CD4-positive, alpha-beta T cell treated with Interleukin-15 for 1 hour (primary cell): ENCODE data around the gene CAMK4.
"Not testable (repeated sequence)": the region's sequence is repeated elsewhere in the genome, so short reads cannot be mapped to it uniquely, and the experiment has no call there.

Experiments used
- DNase-seq: peaks from one replicate; pipeline ENCODE4 v3.0.0-alpha.2; 2020

Gene CAMK4

DNA sequence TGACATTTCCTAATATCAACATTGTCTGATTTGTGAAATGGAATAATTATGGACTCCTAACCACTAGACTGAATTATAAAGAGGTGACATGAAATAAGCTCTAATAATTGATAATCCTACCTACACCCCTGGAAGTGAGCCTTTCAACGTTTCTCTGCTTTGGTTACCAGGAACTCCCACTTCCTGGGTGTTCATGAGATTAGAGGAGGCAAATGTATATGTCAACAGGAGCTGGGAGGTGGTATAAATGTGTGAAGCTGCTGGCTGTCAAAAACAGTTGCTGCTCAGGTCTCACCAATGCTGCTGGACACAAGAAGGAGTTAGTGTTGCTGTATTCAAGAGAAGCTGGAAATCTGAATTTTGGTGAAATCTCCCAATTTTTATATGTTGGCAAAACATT lies 96.8 kb downstream of the CAMK4 start:
- DNase-seq: no peak

DNA sequence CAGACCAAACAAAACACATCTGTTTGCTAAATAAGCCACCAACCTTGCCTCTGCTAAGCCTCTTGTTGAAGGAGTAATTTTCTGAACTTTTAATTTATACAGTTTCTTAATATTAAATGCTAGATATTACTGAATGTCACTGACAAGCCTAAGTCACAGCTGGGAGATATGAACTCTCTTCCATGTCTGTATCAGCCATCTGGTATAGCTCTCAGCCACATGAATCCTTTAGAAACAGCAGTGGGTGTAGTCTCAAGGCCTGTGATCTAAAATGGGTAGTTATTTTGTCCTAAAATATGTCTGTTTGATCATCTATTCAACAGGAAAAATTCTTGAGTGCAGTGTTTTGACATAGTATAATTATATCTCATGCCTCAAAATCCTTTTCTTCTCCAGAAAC lies 97.2 kb downstream of the CAMK4 start:
- DNase-seq: no peak

DNA sequence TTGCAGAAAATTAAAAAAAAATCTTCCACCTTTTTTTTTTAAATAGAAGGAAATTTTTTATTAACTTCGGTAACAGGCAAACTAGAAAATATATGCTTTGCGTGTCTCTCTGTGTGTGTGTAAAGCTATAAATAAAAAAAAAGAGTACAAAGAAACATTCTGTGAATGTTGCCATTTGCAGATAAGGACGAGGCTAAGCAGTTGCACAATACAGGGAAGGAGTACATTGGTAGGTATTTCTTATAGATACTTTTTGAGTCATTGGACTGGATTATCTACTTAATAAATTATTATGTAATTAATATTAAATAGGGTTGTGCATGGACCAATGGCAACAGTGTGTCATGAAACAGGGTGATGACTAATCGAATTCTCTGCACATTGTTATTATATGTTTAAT lies 102.4 kb downstream of the CAMK4 start:
- DNase-seq: no peak

DNA sequence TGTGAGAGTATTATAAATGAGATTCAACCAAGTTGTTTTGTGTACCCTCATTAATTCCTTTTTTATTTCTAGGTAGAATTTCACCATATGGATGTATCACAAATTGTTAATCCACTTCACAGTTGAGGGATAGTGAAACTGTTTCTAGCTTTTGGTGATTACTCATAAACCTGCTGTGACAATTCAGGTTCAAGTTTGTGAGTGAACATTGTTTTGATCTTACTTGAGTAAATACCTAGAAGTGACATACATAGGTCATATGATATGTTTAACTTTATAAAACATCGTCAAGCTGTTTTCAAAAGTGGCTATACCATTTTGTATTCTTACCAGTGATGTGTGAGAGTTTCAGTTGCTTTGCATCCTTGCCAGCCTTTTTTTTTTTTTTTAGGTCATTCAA lies 112.9 kb downstream of the CAMK4 start:
- no peak for DNase-seq

DNA sequence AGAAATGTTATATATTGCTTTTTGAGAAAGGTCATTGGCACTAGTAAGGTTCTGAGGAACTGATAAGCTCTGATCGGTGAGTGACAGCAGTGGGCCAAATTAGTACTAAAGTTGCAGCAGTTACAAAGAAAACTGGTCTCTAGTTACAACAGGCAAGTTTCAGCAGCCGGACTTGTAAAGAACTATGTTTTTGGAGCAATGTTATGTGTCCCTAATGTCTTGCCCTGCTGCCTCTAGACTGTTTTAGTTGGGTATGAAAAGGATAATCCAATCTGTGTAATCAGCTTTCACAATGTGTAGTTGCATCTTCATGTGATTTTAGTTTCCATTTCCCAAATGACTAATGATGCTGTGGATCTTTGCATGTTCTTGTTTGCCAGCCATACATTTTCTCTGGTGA lies 113.5 kb downstream of the CAMK4 start:
- no peak for DNase-seq

DNA sequence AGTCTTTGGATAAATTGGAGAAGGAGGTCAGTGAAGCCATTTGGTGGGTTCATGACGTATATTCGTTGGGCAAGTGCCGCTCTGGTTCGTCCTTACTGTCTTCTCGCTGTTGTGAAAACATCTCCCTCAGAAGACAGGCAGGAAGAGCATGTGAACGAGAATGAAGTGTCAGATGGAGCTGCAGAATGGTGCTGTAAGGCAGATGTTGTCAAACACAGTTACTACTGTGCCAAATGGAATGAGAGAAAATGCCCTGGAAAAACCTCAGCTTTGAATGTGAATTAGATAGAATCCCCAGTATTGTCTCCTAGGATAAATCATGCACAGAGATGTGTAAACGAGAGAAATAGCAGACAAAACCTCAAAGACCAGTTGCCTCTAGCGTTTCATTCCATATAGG lies 121.5 kb downstream of the CAMK4 start:
- no peak for DNase-seq

DNA sequence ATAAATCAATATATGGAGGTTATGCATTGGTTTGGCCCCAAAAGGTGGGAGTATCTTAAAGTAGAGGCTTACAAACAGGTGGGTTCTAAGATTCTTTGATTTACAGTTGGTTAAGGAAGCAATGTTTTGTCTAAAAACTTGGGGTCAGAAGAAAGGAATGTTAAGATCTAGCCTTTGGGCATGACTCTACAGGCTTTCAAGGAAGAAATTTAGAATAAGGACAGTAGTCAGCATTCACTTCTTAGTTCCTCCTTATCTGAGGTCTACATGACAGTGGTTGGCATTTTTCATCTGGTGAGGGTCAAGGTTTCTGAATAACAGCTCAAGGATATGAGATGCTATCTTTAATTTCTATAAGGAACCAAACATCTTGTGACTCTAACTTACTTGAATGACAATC lies 122.8 kb downstream of the CAMK4 start:
- no peak for DNase-seq

DNA sequence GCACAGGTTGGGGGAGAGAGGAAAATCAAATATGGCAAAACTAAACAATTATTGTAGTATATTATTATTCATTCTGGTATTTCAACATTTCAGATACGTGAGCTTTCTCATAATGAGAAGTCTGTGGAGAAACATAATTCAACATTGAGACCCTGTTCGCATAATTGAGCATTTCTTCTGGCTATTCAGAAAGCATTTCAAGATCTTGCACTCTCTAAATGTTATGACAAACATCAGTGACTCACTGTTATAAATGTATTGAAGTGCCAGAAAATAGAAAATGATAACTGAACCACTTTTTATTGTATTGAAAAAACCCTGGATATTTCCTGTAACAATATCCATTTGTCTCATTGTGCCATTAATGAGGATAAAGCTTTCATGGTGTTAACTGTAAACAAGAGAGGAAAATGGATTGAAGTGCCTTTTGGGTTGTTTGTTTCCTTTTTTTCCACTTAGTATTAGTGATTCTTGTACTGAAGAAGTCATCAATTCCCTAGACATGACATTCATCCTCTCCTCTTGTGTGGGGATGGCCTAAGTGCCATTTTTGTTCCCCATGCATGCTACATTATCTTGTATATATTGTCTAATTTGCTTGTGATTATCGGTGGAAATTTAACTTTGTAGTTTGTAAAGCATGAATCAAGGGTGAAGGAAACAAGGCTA lies 124.6 kb downstream of the CAMK4 start:
- DNase-seq: no peak

DNA sequence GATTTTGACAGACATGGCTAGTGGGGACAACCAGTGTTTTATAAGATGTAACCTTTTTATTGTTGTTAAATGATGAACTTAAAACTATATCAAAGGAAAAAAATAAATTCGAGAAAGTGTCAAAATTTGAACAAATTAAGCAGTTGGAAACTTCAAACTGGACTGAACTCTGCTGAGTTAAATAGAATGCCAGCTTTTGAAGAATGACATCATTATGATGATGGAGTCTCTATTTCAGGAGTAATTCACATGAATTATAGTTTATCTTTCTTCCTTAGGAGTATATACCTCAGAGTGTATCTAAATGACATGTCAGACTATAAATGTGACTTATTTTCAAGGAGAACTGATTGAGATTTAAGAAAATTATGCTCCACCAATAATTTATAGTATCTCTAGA lies 125.2 kb downstream of the CAMK4 start:
- DNase-seq: no peak

DNA sequence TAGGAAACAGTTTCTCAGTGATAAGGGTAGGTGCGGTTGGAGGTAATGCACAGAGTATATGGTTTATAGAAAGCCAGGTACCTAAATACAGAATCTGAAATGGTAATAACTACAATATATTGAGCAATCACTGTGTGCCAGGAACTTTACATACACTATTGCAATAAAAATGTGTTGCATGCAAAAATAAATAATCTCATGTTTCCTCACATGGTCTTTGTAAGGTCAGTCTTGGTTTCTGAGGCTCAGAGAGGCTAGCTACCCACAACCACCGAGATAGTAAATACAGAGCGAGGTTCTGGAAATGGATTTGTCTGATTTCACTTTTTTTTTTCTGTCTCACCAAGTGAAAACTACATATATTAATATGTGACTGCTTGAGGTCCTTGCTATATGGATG lies 128.9 kb downstream of the CAMK4 start:
- DNase-seq: no peak

DNA sequence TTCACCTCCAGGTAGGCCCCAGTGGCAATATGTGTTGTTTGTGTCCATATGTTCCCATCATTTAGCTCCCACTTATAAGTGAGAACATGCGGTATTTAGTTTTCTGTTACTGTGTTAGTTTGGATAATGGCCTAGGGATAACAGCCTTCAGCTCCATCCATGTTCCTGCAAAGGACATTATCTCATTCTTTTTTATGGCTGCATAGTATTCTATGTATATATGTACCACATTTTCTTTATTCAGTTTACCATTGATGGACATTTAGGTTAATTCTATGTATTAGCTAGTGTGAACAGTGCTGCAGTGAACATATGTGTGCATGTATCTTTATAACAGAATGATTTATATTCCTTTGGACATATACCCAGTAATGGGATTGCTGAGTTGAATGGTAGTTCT lies 134.5 kb downstream of the CAMK4 start:
- not testable (repeated sequence) for DNase-seq

DNA sequence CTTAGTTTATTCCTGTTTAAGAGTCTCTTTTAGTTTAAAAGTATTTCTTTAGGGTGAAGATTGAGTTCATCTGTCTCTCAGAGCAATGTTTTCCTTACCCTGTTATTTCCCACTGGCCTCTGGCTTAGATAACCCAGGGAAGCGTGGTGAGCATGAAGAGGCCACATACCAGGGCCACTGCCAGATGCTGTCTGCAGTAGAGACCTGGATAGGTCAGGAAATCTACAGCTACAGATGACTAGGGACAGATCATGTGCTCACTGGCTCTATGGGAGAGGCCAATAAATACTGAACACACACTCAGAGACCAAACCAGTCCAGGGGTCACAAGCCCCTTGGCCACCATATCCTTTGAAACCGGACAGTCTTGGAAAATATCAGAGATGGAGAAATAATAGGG lies 136.0 kb downstream of the CAMK4 start:
- DNase-seq: no peak

DNA sequence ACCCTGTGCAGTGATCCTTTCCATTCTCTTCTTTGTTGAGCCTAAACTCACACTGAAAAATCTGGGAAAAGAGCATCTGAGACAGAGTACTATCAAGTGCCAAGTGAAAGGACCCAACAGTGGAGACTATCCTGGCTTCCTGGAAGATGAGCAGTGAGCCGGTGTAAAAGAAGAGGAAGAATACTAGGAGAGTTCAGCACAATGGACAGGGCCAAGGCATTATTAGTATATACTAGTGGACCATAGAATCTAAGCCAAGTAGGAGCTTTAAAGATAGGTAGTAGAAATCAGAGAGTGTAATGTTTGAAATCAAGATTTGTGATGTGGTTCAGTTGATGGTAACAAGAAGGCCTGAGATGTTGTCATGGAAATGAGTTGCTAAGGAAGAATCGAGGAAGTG lies 140.8 kb downstream of the CAMK4 start:
- no peak for DNase-seq

DNA sequence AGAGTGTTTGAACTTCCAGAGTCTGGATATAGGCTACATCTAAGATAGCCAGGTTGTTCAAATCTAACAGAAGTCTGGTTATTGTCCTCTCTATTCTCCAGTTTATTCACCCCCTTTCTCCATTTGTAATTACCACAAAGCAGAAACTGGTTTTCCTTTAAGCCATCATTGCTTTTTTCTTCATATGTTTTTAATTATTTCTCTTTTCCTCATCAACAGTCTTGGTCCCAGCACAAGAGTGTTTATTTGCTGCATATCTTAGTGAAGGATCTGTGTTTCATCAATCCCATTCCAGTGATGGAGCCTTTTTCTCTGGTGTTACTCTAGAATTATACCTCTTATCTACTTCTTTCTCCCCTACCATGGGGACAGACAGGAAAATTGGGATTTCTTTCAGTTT lies 142.2 kb downstream of the CAMK4 start:
- DNase-seq: no peak

DNA sequence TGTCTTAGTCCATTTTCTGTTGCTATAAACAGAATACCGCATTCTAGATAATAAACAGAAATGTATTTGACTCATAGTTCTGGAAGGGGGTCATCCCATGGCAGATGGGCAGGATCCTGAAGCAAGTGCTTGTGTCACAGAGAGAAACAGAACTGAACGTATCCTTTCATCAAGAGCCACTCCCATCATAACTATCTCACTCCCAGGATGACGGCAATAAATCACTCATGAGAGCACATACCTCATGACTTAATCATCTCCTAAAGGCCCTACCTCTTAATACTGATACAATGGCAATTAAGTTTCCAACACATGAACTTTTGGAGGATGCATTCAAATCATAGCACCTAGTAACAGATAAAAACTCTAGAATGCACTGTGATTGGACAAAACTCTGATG lies 142.9 kb downstream of the CAMK4 start:
- no peak for DNase-seq

DNA sequence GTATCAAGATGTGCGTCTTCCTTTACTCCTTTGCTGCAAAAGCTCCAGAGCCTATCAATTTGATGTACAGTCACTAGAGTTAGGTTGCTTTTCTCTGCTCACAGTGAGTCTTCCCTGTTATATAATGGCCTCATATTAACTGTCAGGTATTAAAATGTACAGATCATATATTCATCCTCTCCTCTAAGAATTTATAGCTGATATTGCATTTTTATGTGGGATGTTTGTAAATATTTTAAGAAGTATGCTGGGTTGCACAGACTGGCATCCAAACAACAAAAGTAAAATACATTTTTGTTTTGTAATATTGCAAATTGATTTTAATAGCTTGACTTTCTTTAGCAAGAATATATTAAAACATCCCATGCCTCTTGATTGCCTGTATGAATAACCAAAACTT lies 148.6 kb downstream of the CAMK4 start:
- DNase-seq: no peak

DNA sequence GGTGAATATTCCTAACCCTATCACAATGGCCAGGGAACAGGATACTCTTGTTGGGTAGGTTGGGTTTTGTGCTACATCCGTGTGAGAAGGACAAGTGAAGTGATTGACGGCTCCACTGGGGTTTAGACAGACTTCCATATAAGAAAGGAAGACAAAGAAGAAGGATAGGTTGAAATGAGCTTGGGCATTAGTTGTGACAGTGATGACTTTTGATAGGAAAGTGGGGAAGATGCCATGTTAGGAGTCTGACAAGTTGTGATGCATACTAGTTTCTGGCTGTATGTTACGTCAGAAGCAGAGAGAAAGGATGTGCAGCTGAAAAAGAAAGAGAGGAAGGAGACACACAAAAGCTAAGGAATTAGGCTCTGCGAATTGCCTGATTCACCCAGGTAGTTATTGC lies 150.2 kb downstream of the CAMK4 start:
- DNase-seq: no peak

DNA sequence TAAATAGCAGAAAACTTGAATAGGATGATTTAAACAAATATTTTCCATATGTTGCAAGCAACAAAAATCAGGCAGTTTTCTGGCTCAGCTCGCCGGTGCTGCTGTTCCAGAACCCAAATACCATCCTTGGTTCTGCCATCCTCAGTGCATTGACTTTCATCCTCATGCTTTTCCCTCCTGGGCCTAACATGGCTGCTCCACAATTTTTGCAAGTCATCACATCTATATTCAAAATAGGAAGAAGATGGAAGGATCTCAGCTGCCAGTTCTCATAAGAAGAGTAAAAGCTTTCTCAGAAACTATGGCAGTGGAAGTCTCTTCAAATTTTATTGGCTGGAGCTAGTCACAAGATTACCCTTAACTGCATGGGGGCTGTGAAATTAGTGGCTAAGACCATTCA lies 151.5 kb downstream of the CAMK4 start:
- no peak for DNase-seq

DNA sequence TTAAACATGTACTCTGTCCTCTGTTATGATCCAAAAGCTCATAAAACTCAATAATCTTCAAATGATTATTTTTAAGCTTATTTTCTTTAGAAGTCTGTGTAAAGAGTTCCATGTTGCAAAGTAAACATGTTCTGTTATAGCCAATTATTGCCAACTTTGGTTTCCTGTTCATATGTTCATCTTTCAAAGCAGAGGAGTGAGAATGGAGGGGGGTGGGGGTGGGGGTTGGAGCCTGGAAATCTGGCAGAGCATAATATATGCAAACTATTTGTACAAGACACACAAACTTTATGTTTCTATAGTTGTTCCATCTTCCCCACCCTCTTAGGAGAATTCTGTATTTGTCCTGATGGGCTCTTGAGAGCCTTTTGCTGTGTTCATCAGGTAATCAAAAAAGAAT lies 153.1 kb downstream of the CAMK4 start:
- DNase-seq: no peak

DNA sequence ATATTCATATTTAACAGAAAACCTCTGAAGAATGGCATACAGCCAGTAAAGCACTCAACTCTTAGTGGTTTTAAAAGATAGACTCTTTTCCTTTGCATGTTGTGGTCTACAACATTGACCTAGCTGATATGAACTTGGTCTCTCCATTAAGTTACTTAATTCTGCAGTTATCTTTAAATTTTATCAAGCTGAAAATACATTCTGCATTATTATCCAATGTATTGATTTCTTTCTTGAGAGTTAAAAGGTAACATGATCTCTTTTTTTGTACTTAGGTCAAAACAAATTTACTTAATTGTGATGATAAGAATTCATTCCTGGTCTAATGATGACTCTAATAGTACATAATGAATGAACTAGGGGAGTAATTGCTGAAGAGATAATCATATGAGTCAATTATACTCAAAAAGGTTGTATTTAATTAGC lies 155.2 kb downstream of the CAMK4 start:
- DNase-seq: no peak

DNA sequence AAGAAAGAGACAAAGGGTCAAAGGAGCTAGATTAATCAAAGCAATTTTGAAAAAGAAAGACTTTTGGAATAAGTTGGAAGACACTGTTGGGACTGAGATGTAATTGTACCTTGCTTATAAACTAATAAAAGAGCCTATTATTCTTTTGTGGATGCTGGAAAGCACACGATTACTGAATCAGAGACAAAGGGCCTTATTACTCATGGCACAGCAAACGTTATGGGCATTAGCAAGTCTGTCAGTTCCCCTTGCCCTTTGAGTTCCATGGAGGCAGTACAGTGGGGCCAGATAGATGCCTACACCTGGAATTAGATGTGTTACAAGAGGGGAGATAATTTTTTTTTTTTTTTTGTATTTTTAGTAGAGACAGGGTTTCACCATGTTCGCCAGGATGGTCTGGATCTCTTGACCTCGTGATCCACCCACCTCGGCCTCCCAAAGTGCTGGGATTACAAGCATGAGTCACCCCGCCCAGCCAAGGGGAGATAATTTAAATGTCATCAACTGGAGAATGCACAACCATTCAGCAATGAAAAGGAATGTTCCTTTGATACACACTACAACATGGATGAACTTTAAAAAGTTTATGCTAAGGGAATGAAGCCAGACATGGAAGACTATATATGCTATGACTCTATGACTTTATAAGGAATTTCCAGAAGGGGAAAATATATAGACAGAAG lies 159.2 kb downstream of the CAMK4 start:
- no peak for DNase-seq

DNA sequence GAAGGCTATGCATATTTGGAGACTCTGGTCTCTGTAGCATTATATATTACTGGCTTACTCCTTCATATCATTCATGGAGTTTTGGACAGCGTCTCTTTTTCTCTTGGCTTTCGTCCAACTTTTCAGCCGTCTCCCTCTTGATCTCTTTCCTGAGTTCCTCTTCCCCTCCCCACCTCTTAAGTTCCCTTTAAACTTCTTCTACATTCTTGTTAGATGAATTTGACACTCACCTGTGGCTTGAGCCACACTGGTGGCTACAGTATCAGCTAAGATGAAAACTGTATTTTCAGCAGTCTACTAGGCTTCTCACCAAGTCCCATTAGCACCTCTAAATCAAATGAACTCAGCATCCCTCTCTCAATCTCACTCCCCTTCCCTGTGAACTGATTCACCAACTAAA lies 160.0 kb downstream of the CAMK4 start:
- DNase-seq: no peak

DNA sequence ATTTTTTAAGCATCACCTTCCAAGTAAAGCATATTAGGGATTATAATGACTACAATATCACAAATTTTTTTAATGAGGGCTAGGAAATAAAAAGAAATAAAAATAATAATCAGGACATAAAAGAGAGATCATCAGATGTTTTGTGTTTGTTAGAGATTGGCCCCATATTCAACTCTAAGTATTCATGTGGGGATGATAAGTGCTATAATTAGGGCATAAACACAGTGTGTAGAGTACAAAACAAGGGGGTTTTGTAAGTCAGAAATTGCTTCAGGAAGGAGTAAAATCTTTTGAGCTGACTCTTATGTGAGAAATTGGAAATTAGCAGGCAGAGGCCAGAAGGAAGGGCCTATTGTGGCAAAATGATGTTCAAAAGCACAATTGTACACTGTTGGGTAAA lies 160.9 kb downstream of the CAMK4 start:
- no peak for DNase-seq

DNA sequence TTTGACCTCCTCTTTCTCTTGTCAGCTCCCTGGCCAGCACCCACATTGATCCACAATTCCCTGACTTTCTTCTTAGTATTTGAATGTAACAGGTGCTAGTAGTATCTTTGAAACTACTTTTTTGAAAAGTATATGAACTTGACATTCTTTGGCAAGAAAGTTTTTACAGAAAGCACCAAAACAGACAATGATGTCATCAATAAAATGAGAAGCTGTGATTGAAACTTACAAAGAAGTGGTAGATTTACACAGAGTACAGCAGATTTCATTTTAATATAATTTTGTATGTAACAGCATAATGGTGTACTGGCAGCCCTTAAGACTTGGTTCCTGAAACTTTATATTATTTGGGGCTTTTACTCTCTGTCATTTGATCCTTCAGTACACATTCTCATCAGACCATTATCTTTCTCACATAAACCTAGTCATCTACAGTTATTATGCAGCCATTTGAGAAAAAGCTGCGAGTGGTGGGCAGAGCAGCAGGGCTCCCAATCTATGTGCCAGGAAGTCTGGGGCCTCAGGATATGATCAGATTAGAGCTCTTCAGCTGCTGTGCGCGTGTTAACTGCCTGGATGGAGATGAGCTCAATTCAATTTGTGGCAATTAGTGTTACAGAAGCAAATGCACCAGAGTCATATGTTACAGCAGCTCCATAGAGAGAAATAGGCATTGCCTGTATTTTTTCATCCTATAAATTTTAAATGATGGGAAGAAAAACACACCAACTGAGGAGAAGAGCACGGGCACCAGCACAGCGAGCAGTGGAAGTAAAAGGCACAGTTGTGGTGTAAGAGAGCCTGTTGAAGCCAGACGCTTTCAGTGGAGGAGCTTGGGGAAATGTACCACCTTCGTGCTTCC lies 162.0 kb downstream of the CAMK4 start:
- no peak for DNase-seq
